Measurements from ENCODE around the gene PIAS3. TPM values are rescaled to one million over a fixed set of nuclear protein-coding genes. Genes with fewer than 3 reads are reported as not detected.

Gene PIAS3
- total and polyA plus RNA-seq, 10 donors = 10.1 to 29.5 (median 20.6) TPM

Small RNAs within 50 kb of the gene (microRNA-seq; reads per million reads assigned to microRNA genes)
- gene MIR6736 = 0 to 0.70 (median 0) reads per million in 3 donors

Small RNAs within 50 kb of the gene (small RNA-seq; reads per million reads assigned to genes)
- gene MIR6736 = 0 reads per million in 4 donors

Other genes starting within 250 kb of the PIAS3 start
- under 1 TPM in 3 of 7 donors, not detected in 4; 0.27 to 0.52 (median 0.41) TPM for gene PDZK1, start 151.7 kb downstream of the PIAS3 start, total RNA-seq
- under 1 TPM; 0.26 to 0.63 (median 0.33) TPM for gene PDZK1, start 151.7 kb downstream of the PIAS3 start, polyA plus RNA-seq
- gene CD160, start 139.6 kb downstream of the PIAS3 start, total RNA-seq = 10 to 100 TPM in 2 of 7 donors, 1 to 10 TPM in 5; 5.2 to 17.7 (median 7.3) TPM
- 1 to 10 TPM; 2.2 to 2.9 (median 2.3) TPM for gene CD160, start 139.6 kb downstream of the PIAS3 start, polyA plus RNA-seq
- 10 to 100 TPM; 12.0 to 27.2 (median 17.5) TPM for gene RNF115, start 35.0 kb downstream of the PIAS3 start, total RNA-seq
- 1 to 10 TPM; 4.8 to 5.9 (median 5.0) TPM for gene RNF115, start 35.0 kb downstream of the PIAS3 start, polyA plus RNA-seq
- 10 to 100 TPM; 28.5 to 37.0 (median 32.5) TPM for gene POLR3C, start 34.9 kb downstream of the PIAS3 start, total RNA-seq
- 10 to 100 TPM; 15.7 to 17.2 (median 16.2) TPM for gene POLR3C, start 34.9 kb downstream of the PIAS3 start, polyA plus RNA-seq
- gene NUDT17, start 13.5 kb downstream of the PIAS3 start, total RNA-seq = 1 to 10 TPM; 4.3 to 7.5 (median 5.4) TPM
- 1 to 10 TPM; 4.8 to 6.7 (median 4.8) TPM for gene NUDT17, start 13.5 kb downstream of the PIAS3 start, polyA plus RNA-seq
- 1 to 10 TPM in 1 of 7 donors, under 1 TPM in 6; 0.26 to 1.3 (median 0.47) TPM for gene ANKRD35, start 26.8 kb upstream of the PIAS3 start, total RNA-seq
- gene ANKRD35, start 26.8 kb upstream of the PIAS3 start, polyA plus RNA-seq = under 1 TPM; 0.38 to 0.65 (median 0.57) TPM
- 1 to 10 TPM in 6 of 7 donors, under 1 TPM in 1; 0.69 to 5.3 (median 3.0) TPM for gene ITGA10, start 51.0 kb upstream of the PIAS3 start, total RNA-seq
- gene ITGA10, start 51.0 kb upstream of the PIAS3 start, polyA plus RNA-seq = 1 to 10 TPM; 1.0 to 2.1 (median 2.0) TPM
- 10 to 100 TPM; 23.4 to 35.4 (median 32.3) TPM for gene PEX11B, start 59.6 kb upstream of the PIAS3 start, total RNA-seq
- gene PEX11B, start 59.6 kb upstream of the PIAS3 start, polyA plus RNA-seq = 10 to 100 TPM; 20.3 to 28.0 (median 26.7) TPM
- gene RBM8A, start 68.4 kb upstream of the PIAS3 start, total RNA-seq = 100 to 1,000 TPM; 111 to 187 (median 122) TPM
- gene RBM8A, start 68.4 kb upstream of the PIAS3 start, polyA plus RNA-seq = 100 to 1,000 TPM in 2 of 3 donors, 10 to 100 TPM in 1; 87.0 to 117 (median 101) TPM
- 10 to 100 TPM; 35.1 to 52.9 (median 39.5) TPM for gene LIX1L, start 98.9 kb upstream of the PIAS3 start, total RNA-seq
- gene LIX1L, start 98.9 kb upstream of the PIAS3 start, polyA plus RNA-seq = 10 to 100 TPM; 11.0 to 17.8 (median 14.4) TPM
- gene ANKRD34A, start 105.5 kb upstream of the PIAS3 start, total RNA-seq = 1 to 10 TPM in 5 of 7 donors, under 1 TPM in 2; 0.79 to 3.1 (median 1.2) TPM
- gene ANKRD34A, start 105.5 kb upstream of the PIAS3 start, polyA plus RNA-seq = under 1 TPM; 0.57 to 0.99 (median 0.62) TPM
- gene POLR3GL, start 105.6 kb upstream of the PIAS3 start, total RNA-seq = 10 to 100 TPM; 22.1 to 34.0 (median 31.1) TPM
- 10 to 100 TPM; 55.6 to 69.2 (median 63.0) TPM for gene POLR3GL, start 105.6 kb upstream of the PIAS3 start, polyA plus RNA-seq
- gene TXNIP, start 137.5 kb upstream of the PIAS3 start, total RNA-seq = 1,000 to 10,000 TPM in 5 of 7 donors, 100 to 1,000 TPM in 2; 622 to 2,368 (median 1,747) TPM
- 100 to 1,000 TPM; 446 to 779 (median 670) TPM for gene TXNIP, start 137.5 kb upstream of the PIAS3 start, polyA plus RNA-seq
- gene HJV, start 162.7 kb upstream of the PIAS3 start, total RNA-seq = not detected
- gene HJV, start 162.7 kb upstream of the PIAS3 start, polyA plus RNA-seq = not detected